Pancreas (tissue), 10 donors: Measurements from ENCODE around the gene KLHDC7A. TPM values are rescaled to one million over a fixed set of nuclear protein-coding genes. Genes with fewer than 3 reads are reported as not detected.

Source experiments
- ATAC-seq, 4 donors: fragments of 200-7000 bp; cut with Tn5 transposase; one replicate each; pipeline versions ENCODE4 v1.8.0 to v1.9.1; 2020; ENCODE audit warnings: mild to moderate bottlenecking in 4 of 4, moderate library complexity in 4 of 4
- DNase-seq, 6 donors: peaks; one replicate each; pipeline ENCODE4 v3.0.0-alpha.2; 2020
- FAIRE-seq: peaks from 2 replicates; lab custom pipeline; 2012; peaks lifted over from hg19 to GRCh38; lab: Jason Lieb, UNC
- H3K27ac ChIP-seq, 4 donors: fragments of 200-600 bp; sonication (generic); 1 replicate in 3 of 4; 2 replicates in 1 of 4; pipeline versions ENCODE4 v1.5.0 to v1.8.0; 2020
- H3K27me3 ChIP-seq, 4 donors: fragments of 200-600 bp; one replicate each; pipeline ENCODE4 v1.8.0; 2021
- H3K36me3 ChIP-seq, 3 donors: fragments of 200-600 bp; sonication (generic) in 1 of 3; one replicate each; pipeline versions ENCODE4 v1.5.0 to v1.8.0; 2020 to 2021
- H3K4me1 ChIP-seq, 3 donors: fragments of 200-600 bp; one replicate each; pipeline ENCODE4 v1.8.0; 2021
- H3K4me3 ChIP-seq, 4 donors: fragments of 200-600 bp; sonication (generic) in 2 of 4; one replicate each; pipeline versions ENCODE4 v1.5.0 to v1.8.0; 2020 to 2021
- H3K9me3 ChIP-seq, 4 donors: fragments of 200-600 bp; one replicate each; pipeline ENCODE4 v1.8.0; 2021
- WGBS, 2 donors: extraction: QIAGEN DNeasy Blood & Tissue Kit; methylation state at CpG; one replicate each; pipeline ENCODE4 v1.1.7; 2013; 5-methylcytosine and 5-hydroxymethylcytosine counted together
- intact Hi-C, 3 donors: fragments of 100-400 bp; cut with DNase I; formaldehyde crosslinking; loops; one replicate each; pipeline versions ENCODE4 v1.11.1 to v1.14.2; 2022
- polyA plus RNA-seq, 2 donors: library from polyadenylated mRNA; stranded (reverse); fragments of 200-250 nt; gene quantifications; one replicate each; pipeline ENCODE4 v1.2.3, GENCODE V29; 2013
- total RNA-seq, 6 donors: library from RNA; stranded (reverse); fragmentation: NEBNext Ultra II Directional in 4 of 6; extraction: Animal tissue kit (Norgen Biotek cat#: 25700) in 4 of 6; gene quantifications; one replicate each; pipeline versions ENCODE4 v1.2.1 to v1.2.4, GENCODE V29; 2021 to 2023
- TF ChIP-seq, protein P1 (sequence below), 4 donors: fragments of 200-600 bp; sonication (generic) in 3 of 4; IDR thresholded peaks; one replicate each; pipeline versions ENCODE4 v1.5.0 to v1.8.0; 2021; ENCODE audit warnings: antibody characterized with exemption in 4 of 4
- donor health status: healthy with polysubstance abuse.
- donor health status: DM: no; HTN: no; CAD: no; lungs with moderate emphysema.
- donor health status: DM: no; HTN: no; CAD: no.
- donor health status: control.
- donor health status: control.
- donor health status: Bipolar disorder and iron deficiency.
- donor health status: DM: yes; HTN: yes; CAD: no.
- donor health status: DM: no; HTN: no; CAD: no.
- donor health status: DM: no; HTN: no; CAD: no.
- donor health status: DM: yes; HTN: yes; CAD: no.

Gene KLHDC7A
- total and polyA plus RNA-seq, 8 donors = 1.9 to 3.7 (median 3.1) TPM

DNA sequence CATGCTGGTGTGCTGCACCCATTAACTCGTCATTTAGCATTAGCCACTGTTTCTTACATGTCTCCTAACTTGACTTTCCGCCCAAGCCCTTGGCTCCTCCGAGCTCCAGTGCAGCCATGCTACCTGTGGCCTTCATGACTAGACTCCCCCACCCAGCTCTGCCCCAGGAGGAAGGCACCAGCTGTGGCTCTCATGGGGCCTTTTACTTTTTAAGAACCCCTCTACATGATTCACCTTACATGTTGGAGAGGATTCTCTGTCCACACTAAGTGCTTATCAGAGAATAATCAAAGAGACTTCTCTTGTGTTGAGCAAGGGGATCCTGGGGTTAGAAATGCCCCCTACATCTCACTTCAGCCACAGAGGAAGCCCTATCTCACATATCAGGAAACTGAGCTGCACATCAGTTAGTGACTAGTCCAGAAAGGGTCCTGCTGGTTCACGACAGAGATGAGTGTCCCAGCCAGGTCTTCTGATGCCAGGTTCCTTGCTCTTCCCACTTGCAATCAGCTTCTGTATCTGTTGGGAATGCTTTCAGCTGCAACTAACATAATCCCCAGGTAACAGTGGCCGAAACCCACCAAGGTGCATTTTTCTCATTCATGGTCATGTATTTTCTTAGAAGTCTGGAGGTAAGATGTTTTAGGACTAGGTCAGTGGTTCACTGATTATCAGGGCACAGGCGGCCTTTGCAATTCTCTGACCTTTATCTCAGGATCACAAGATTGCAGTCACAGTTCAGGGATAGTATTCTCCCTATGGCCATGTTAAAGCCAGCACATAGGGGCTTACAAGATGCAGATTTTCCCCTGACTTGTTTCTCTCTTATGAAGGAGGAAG, 45.9 kb downstream of the KLHDC7A start:
- intact Hi-C loops = no loop called here
- FAIRE-seq = no peak
- no peak for DNase-seq

GRCh38 chr1:18527514-18527913, 46.8 kb downstream of the KLHDC7A start:
- FAIRE-seq = no peak
- Histone ChIP-seq H3K36me3 (no peaks in the 10 kb centered on the region), H3K27me3 (no peaks in the 10 kb centered on the region), H3K4me3 (no peak overlapping the region), H3K4me1 (no peaks in the 10 kb centered on the region), H3K9me3 (no peaks in the 10 kb centered on the region), H3K27ac (no peak overlapping the region)
- WGBS, 2 donors = 77 to 87% methylated on average over 4 of the region's 4 CpGs
- no peak for DNase-seq
- intact Hi-C loops = no loop called here
- ATAC-seq = no peak
- TF ChIP-seq, protein P1, sequence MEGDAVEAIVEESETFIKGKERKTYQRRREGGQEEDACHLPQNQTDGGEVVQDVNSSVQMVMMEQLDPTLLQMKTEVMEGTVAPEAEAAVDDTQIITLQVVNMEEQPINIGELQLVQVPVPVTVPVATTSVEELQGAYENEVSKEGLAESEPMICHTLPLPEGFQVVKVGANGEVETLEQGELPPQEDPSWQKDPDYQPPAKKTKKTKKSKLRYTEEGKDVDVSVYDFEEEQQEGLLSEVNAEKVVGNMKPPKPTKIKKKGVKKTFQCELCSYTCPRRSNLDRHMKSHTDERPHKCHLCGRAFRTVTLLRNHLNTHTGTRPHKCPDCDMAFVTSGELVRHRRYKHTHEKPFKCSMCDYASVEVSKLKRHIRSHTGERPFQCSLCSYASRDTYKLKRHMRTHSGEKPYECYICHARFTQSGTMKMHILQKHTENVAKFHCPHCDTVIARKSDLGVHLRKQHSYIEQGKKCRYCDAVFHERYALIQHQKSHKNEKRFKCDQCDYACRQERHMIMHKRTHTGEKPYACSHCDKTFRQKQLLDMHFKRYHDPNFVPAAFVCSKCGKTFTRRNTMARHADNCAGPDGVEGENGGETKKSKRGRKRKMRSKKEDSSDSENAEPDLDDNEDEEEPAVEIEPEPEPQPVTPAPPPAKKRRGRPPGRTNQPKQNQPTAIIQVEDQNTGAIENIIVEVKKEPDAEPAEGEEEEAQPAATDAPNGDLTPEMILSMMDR (IDR thresholded peaks at IDR 0.05) = no peak

More for the DNA sequence above, 45.9 kb downstream of the KLHDC7A start:
- Histone ChIP-seq H3K4me1 (no peaks in the 10 kb centered on the region), H3K9me3 (no peaks in the 10 kb centered on the region), H3K27me3 (no peaks in the 10 kb centered on the region), H3K4me3 (no peak overlapping the region), H3K36me3 (no peaks in the 10 kb centered on the region), H3K27ac (no peak overlapping the region)
- no peak for ATAC-seq
- 88% methylated on average over 6 of the region's 6 CpGs for WGBS, 2 donors
- TF ChIP-seq, protein P1 (IDR thresholded peaks at IDR 0.05) = no peak

- no peak for ATAC-seq
- Histone ChIP-seq H3K9me3 (no peaks in the 10 kb centered on the region), H3K27ac (no peak overlapping the region), H3K27me3 (no peaks in the 10 kb centered on the region), H3K36me3 (no peaks in the 10 kb centered on the region), H3K4me3 (no peak overlapping the region), H3K4me1 (no peaks in the 10 kb centered on the region)
- intact Hi-C loops = no loop called here
- TF ChIP-seq, protein P1 (IDR thresholded peaks at IDR 0.05) = no peak
- 80 to 90% methylated on average over 5 of the region's 5 CpGs for WGBS, 2 donors
- no peak for DNase-seq
- no peak for FAIRE-seq
Measured at GRCh38 chr1:18527921-18528320, 47.2 kb downstream of the KLHDC7A start.

GRCh38 chr1:18528616-18529015, 47.9 kb downstream of the KLHDC7A start:
- no peak for DNase-seq
- TF ChIP-seq, protein P1 (IDR thresholded peaks at IDR 0.05) = no peak
- Histone ChIP-seq H3K4me3 (no peak overlapping the region), H3K4me1 (no peaks in the 10 kb centered on the region), H3K9me3 (no peaks in the 10 kb centered on the region), H3K27me3 (no peaks in the 10 kb centered on the region), H3K27ac (no peak overlapping the region), H3K36me3 (no peaks in the 10 kb centered on the region)
- WGBS, 2 donors = 95 to 96% methylated on average over 2 of the region's 2 CpGs
- ATAC-seq = no peak
- intact Hi-C loops = no loop called here
- no peak for FAIRE-seq

DNA sequence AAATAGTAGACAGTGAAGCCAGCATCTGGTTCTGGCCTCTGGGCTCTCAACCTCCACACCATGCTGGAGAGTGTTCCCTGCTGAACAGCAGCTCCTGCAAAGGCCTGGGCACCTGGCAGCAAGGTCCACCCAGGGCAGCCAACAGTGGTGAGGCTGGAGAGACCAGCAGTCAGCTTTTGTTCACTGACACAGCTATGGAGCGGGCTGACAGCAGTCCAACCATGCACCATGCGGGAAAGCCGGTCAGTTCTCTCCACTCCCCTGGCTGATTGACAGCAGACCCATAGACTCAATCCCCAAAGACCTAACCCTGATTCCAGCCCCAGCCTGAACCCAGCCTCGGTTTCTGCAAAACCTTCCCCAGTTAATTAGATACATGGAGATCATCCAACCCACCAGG, 49.0 kb downstream of the KLHDC7A start:
- FAIRE-seq (no peak), ATAC-seq (no peak), DNase-seq (no peak)
- WGBS, 2 donors = 87 to 97% methylated on average over 4 of the region's 4 CpGs
- intact Hi-C loops = no loop called here
- Histone ChIP-seq H3K27me3 (no peaks in the 10 kb centered on the region), H3K36me3 (no peaks in the 10 kb centered on the region), H3K9me3 (no peaks in the 10 kb centered on the region), H3K4me1 (no peaks in the 10 kb centered on the region), H3K4me3 (no peak overlapping the region), H3K27ac (no peak overlapping the region)
- TF ChIP-seq, protein P1 (IDR thresholded peaks at IDR 0.05) = no peak
